Hematopoietic multipotent progenitor cell treated with erythropoietin and hydrocortisone succinate and interleukin-3 and kit ligand, for 15 days (in vitro differentiated cells): ENCODE results near the gene SMYD2.

Source experiments
- DNase-seq: peaks from one replicate; pipeline ENCODE4 v3.0.0-alpha.2; 2015; ENCODE audit warnings: low spot score

The SMYD2 gene

DNA sequence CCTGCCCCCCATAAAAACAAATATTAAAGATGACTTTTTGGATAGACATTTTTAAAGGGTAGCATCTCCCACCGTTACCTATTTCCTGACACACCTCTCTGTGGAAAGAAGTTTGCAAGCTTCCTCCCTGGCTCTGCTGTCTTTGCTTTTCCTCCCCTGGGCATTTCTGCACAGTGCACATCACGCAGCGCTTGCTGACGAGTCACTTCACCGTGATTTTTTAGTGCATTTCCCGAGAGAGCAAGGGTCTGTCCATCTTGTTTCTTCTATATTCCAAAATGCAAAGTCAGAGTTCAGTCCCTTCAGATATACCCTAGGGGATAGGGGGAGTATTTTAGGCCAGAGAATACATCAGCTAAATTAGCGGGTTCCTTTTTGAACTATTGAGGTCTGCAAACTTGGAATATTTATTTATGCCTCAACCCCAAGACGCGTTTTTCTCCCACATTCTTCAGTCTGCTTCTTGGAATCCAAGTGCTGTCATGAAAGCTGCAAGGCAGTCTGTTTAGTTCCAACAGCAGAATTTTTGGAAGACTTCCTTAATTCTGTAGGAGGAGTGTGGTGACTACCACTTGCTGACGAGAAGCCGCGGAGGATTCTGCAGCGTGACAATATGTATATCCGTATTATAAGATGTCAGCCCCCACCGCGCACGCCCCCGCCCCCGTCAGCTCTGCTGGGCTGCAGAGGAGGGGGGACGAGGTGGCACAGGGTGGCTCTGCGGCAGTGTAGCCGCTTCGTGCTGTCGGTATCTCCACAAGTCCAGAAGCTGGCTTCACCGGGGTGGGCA lies 22.4 kb downstream of the SMYD2 start:
- DNase-seq: no peak

DNA sequence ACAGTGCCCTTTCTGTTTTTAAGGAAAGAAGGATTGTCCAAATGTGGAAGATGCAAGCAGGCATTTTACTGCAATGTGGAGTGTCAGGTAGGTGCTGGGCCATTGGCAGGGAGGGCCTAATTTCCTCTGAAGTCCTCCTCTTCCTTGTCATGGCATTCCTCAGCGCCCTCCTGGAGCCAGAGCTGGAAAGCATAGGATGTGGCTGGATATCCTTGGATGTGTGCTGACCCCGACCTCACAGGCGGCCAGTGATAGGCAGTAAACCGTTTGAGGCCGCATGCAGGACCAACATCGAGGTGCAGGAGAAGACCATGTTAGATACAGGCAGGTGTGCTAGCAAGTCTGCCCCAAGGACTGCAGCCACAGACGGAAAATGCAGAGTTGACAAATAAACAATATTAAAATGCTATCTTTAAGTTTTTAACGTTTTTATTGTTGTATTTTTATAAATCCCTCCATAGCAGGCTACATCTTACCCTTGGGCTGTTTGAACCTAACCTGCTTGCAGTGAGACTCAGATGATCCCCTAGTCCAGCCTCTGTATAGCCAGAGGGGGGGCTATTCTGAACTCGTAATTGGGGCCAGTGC lies 24.3 kb downstream of the SMYD2 start:
- no peak for DNase-seq

DNA sequence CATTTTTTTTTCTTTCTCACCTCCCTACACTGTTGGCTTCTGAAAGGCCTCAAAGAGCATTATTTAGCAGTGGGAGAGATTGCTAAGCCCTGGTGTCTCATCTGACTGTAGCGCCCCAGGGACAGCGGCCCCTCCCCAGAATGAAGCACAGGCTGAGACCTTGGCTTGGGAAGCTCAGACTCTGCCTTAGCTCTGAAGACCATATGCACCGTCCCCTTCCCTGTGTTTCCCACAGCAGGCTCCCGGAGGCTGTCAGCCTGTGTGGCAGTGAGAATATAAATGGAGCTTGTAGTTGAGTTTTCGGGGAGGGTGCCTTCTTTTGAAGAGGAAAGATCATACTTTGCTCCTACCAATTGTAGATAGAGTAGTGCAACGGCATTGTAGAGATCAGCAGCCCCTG lies 25.3 kb downstream of the SMYD2 start:
- DNase-seq: no peak

DNA sequence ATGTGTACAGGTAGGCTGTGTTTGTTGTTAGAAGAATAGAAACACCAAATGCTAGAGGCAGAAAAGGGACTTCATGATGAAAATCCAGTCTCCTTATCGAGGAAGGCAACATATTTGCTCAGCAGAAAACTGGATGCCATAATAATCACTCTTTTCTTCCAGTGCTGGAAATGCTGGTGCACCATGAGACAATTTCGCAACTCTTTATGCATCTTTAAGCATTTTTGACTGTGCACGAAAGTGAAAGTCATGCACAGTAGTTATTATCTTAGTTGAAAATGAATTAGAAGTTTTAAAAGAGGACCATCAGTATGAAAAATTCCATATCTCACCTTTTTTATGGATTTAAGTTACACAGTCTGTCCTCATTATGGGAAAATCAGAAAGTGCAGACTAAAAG lies 29.1 kb downstream of the SMYD2 start:
- no peak for DNase-seq

DNA sequence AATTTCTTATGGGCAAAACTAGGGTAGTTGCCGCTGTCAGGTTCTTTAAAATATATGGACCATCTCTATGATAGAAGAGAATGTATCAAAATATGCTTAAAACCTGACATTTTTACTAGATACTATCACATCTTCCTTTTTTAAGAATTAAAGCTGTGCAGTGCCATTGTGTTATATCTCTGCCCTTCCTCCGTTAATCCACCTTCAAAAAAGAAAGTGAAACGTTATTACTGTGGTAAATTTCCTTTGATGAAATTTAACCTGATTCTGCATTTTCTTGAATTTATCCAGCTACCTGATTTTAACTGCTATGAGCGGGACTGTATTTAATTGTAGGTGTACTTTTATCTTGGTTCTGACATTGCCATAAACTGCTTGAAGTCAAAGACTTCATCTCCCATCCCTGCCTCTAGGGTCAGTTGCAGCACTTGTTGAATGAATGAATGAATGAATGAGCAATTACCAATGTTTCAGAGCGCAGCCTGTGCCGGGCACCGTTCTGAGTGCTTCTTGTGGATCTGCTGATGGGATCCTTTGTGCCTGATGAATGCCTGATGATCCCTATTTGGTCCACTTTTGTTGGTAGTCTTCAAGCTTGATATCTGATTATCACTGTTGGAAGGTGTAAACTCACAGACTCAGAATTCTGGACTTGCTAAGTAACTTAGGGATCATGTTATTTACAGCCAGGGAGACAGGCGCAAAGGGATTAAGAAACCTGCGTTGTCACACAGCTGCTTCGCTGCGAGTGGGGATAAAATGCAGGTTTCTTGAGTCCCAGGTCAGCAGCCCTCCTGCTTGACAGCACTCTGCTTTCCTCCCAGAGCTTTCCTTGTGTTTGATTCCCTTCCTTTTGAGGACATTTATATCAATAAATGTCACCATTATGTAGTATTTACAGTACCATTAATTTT lies 30.1 kb downstream of the SMYD2 start:
- no peak for DNase-seq

DNA sequence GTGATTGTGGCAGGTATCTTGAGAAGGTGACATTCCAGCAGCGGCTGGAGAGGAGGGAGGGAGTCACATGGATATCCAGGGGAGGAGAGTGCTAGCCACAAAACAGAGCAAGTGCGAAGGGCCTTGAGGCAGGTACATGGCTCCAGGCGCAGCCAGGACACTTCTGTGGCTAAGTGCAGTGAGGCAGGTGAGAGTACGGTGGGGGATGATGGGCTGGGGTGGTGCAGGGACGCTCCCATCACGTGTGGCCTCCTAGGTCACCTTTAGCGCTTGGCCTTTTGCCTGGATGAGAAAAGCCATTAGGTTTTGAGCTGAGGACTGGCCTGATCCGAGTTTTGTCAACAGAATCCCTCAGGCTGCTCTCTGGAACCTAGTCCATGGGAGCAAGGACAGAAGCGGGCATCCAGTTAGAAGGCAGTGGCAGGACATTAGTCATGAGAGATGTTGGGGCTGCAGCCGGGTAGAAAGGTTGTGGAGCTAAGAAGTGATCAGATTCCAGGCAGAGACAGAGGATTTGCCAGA lies 31.6 kb downstream of the SMYD2 start:
- DNase-seq: no peak

DNA sequence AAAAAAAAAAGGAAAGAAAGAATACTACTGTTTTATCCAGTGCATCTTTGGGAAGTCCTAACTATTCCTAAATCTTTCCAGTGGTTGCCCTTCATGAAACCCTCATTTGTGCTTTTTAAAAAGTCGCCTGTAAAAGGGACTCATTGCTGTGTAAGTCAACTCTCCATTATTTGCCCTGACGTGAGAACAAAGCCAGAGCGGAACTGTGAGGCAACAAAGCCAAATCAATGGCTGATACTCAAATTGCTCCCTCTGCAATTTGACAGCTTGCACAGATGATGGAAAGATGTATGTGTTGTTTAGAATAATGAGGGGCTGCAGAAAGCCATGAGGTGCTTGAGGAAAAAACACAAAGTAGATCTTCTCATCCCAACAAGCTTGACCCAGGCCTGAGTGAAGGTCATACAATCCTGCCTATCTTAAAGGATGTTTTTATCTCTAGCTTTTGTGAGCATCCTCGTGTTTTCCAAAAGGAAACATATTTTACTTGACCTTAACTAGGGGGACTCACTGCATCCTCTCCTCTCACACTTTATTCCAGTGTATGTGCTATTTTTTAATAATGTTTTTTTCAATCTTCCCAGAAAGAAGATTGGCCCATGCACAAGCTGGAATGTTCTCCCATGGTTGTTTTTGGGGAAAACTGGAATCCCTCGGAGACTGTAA lies 33.4 kb downstream of the SMYD2 start:
- DNase-seq: no peak

DNA sequence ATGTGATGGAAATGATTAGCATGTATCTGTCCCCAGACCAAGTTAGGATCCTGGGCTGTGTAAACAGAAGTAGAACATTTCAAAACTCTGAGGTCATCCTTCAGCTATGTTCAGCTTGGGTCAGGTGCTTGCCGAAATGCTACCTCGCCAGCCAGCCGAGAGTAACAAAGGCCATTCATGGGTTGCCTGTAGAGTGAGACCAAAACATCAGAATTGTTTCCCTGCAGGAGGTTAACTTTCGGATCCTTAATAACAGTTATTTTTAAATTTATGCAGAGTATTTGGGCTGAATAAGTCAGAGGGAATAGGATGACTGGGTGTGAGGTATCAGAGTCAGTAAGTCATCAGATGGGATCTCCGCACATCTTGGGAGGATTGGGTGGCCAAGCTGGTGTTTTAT lies 35.6 kb downstream of the SMYD2 start:
- DNase-seq: no peak

DNA sequence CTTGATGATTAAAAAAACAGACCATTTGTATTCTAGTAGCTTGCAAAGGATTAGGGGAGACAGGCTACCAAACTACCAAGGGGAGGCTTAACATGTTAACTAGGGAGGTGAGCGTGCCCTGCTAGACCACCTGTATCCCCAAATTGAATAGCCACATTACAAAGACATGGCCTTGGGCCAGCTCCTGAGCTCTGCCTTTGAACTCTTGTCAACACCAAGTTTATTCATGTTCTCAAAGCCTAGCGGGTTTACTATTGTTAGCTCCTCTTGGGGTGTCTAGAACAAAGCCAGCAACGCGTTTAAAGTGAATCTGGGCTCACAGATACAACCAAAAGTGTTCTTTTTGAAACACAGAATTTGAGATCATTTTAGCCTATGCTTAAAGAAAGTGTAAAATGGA lies 36.3 kb downstream of the SMYD2 start:
- DNase-seq: no peak

DNA sequence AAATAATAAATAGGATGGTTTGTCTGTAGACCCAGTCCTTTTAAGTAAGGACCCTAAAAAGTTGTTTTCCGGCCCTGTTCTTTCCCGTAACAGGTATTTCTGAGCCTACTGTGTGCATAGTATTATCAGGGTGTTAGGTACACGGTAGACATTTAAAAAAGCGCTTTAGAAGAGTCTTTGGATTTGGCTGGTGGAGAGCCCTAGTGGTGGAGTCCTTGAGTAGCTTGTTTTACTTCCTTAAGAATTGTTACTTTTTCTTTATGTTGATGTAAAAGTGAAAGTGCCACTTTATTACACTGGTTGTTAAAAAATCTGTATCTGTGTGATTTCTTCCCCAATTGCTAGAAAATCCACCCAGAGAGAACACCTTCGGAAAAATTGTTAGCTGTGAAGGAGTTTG lies 36.8 kb downstream of the SMYD2 start:
- DNase-seq: no peak

DNA sequence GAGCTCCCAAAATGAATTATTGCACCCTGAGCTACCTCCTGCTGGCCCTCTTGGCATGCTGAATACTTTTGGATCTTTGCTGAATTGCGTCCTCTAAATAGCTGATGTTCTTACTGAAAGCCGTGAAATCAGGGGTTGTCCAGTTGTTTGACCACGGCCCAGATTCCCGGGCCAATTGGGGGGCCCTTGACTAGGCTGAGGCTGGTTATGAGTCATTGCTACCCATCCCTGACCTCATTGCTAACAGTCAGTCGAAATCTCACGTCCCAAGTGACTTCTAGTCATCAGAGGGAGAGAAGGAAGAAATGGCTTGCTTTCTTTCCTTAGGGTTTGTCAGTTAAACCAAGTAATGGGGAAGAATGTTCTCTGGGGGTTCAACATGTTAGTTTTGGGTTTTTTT lies 37.4 kb downstream of the SMYD2 start:
- DNase-seq: no peak

DNA sequence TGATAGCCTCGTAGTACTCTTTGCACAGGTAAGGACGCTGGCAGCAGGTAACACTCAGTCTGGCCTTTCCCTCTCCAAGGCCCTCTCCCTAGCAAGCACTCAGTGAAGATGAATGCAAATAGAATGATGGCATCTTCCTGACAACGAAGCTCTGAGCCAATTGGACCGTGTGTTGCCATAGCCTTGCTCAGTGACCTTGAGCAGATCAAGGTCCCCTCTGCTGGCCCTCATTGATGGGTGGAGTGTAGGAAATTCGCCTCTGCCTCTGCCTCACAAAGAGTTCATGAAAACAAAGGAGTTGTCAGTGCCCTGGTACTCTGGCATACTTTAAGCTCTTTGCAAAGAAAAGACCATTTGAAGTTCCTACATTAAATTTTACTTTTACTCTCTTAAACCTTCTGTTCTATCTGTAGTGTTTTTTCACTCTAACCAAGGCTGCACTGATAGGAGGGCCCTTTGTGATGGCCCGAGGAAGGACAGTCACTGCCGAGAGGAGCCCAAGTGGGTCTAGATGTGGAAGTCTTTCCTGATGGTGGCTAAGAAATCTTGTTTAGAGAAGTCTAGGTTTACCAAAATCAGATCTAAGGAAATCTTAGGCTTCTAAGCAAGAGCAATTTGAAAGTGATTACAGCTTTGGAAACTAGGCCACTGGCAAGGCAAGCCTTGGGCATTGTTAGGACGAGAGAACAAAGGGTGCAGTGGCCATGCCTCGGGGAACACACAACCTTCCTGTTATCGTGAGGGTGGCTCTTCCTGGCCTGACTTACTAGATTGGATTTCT lies 38.2 kb downstream of the SMYD2 start:
- DNase-seq: no peak

DNA sequence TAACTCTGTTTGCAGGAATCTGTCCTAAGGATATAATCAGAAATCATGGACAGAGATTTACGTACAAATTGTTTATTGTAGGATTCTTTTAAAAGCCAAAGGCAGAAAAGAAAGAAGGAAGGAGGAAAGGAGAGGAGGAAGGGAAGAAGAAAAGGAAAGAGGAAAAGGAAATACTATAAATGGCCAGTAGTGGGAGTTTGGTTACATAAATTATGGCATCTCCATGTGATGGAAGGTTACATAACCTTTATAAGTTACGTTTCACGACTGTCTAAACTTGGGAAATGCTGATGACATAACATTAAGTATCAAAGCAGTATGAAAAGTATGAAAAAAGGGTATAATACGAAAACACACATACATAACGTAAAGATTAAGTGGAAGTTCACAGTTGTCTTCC lies 39.0 kb downstream of the SMYD2 start:
- no peak for DNase-seq

DNA sequence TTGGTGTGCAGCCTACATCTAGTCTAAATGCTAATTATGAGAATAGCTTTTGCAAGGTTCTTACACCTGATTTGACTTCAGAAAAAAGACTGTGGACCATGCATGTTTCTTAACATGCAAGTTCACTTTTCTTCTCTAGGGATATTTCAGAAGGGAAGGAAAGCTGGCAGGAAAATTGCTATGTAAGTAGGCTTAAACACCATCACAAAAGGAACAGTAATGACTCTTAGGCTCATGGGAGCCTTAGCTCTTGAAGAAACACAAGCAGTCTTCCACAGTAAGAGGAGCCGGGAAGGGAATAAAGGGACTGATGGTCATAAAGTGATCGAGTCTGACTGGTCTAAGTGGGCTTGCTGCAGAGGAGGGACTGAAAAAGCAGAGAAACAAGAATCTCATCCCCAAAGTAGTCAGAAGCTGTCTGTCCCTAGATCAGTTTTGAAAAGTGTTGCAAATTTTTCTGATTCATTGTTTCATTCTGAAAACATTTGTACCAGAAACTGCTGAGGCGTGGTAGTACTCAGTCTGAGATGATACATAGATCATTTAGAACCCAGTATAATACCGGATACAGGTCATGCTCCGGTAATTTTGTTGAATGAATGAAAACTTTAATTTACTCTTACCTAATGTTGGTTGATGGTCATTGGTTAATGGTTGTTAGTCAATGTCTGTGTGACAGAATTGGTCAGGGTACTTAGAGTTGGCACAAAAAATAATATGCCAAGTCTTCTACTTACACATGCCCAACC lies 40.9 kb downstream of the SMYD2 start:
- no peak for DNase-seq

DNA sequence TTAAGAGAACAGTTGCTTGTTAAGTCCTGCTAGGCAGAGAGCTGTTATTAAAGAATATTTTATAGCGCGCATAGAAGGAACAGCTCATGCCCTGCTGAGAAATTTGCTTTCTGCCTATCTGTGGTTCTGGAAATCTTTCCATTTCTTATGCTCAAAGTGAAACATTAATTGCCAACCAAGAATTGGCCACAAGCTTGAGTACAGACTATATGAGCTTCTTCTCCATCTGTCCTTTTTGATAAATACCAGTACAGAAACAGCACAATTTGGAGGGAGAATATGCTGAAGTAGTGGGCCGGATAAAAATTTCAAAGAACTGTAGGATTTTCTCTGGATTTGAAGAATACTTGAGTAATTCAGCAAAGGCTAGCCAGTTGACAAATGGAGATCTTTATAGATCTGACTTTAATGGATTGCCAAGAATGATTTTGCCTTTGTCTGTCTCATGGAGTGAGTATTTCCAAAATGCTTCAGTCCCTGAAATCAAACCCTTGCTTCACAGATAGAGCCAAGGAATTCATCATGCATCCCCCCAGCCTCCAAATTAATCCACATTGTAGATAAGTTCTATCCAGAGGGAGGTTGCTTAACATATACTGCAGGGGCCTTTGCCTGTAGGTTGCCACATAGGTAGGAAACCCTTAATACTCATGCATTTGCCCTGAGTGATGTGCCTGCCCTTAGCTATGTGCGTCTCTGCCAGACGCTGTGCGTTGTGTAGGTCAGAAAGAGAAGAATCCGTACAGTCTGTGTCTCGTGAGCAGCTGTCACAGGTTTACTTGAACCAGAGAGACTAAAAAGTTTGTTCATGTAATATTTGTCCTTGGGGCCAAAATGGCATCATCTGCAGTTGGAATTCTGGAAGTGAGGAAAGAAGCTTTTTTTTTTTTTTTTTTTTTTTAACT lies 44.2 kb downstream of the SMYD2 start:
- DNase-seq: no peak

DNA sequence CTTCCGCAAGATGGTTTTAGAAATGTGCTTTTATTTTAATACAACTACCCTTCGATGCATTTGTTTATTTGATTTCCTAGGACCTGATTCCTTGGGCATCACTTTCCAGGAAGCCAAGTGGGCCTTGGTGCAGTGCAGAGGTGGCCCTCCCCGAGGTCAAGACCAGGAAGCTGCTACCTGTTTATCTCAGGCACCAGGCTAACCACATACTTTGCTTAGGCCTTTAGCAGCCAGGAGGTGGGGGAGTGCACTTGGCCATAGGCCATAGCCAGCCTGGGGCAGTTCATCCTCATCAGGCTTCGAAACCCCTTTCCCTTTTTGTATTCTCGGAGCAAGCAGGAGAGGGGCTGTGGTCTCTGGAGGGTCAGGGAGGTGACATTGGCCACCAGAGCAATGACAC lies 45.4 kb downstream of the SMYD2 start:
- DNase-seq: no peak

DNA sequence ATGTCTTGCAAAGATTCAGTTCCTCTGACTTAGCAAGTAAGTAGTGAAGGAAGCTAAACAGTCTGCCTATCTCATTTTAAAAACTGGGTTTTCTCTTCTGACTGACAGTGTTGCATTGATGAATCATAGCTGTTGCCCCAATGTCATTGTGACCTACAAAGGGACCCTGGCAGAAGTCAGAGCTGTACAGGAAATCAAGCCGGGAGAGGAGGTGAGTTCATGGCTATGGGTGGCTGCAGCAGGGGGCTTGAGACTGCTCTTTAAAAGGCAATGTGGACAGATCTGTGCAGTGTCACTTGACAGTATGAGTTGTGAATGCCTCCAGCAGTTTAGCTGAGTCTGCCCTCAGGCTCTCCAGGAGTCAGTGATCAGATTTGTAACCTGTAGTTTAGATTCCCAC lies 46.6 kb downstream of the SMYD2 start:
- no peak for DNase-seq

DNA sequence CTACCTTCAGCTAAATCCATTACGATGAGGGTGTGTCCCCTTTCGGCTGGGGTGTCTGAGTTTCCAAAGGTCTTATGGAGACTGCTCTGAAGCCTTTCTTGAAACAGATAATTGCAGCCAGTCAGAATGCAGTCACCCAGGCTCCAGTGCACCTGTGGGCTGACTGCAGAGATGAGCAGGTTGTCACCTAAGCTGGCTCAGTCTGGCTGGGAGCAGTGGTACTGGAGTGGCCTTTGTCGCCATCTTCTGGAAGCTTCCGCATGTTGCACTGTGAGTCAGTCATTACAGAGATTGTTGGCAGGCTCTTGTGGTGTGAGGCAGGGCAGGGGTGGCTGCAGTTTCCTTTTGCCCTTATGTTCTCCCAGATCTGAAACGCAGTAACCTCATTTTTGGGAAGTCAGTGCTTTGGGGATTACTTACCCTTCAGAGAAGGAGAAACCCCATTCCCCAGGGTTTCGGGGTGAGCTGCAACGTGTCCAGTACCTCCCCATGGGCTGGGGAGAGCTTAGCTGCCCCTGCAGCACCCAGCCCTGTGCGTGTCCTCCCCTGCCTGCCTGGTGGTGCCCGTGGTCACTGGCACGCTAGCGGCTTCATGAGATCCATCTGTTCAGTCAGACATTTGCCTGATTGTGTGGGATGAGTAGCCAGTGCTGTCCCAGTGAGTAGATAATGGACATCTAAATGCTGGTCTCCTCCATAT lies 48.0 kb downstream of the SMYD2 start:
- DNase-seq: peak; percentile 66
